Stimulated activated CD8-positive, alpha-beta memory T cell treated with anti-CD3 and anti-CD28 coated beads, Interleukin-4, amount 100 ng/mL, for 24 hours (primary cell): ENCODE data around the gene HSP90AA1.
"Not testable (repeated sequence)": the region's sequence is repeated elsewhere in the genome, so short reads cannot be mapped to it uniquely, and the experiment has no call there.

Source experiments
- DNase-seq: peaks from one replicate; pipeline ENCODE4 v3.0.0-alpha.2; 2020; ENCODE audit warnings: low read depth

Gene HSP90AA1

DNA sequence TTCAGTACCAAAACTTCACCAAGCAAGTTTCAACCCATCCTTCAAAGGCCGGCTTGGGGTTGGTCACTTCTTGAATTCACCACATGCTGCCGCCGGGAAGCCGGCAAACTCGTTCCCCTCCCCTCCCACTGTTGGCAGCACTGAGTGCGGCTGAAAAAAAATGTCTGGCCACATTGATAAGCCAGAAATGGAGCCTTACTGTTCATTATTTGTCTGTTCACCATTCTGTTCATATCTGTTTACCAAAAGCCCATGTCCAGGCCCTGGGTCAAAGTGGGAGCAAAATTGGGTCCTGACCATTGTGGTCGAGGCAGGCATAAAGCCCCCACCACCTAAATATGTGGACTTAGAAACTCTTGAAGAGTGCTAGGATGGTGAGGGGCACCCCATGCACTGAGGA is 7.3 kb upstream of the HSP90AA1 start:
- DNase-seq: no peak

GRCh38 chr14:102092806-102093205 is 6.0 kb upstream of the HSP90AA1 start:
- no peak for DNase-seq

DNA sequence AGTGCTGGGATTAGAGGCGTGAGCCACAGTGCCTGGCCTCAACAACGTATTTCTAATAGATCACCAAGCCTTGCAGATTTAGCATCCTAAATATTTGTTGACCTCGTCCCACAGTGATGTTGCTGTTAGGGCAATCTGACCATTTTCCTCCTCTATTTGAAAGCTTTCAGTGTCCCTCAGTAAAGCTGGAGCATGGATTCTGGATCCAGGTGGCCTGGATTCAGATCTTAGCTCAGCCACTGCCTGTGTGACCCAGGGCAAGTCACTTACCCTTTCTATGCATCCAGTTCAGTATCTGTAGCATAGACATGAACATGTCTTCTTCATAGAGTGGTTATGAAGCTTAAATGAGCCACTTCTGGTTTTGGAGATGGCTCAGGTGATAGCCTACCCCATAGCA is 3.9 kb upstream of the HSP90AA1 start:
- no peak for DNase-seq

DNA sequence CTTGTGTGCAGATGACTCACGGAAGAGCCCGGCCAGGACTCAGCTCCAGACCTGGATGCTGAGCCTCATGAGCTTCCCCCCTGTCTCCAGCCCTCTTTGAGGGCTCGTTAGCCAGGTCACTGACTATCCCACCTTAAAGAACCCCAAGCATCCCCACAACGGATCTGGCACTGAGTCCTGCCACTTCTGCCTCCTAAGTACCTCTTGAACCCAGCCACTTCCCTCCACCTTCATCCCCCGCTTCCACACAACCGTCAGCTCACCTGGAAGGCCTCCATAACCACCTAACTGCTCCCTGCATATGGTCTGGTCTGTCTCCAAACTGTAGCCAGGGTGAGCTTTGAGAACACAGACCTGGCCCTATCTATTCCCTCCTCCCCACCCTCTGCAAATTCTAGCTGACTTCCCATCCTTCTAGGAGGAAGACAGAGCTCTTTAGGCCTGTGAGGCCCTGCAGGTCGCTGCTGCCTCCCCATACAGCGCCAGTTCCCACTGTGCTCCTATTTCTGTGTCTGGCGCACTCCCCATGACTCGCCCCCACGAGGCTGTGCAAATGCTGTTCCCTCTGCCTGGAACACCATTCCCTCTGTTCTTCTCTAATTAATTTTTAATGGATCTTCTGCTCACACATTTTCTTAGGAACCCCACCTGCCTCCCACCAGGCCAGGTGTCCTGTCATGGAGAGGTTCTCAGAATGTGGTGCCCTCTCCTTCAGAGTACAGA is 2.9 kb upstream of the HSP90AA1 start:
- no peak for DNase-seq

DNA sequence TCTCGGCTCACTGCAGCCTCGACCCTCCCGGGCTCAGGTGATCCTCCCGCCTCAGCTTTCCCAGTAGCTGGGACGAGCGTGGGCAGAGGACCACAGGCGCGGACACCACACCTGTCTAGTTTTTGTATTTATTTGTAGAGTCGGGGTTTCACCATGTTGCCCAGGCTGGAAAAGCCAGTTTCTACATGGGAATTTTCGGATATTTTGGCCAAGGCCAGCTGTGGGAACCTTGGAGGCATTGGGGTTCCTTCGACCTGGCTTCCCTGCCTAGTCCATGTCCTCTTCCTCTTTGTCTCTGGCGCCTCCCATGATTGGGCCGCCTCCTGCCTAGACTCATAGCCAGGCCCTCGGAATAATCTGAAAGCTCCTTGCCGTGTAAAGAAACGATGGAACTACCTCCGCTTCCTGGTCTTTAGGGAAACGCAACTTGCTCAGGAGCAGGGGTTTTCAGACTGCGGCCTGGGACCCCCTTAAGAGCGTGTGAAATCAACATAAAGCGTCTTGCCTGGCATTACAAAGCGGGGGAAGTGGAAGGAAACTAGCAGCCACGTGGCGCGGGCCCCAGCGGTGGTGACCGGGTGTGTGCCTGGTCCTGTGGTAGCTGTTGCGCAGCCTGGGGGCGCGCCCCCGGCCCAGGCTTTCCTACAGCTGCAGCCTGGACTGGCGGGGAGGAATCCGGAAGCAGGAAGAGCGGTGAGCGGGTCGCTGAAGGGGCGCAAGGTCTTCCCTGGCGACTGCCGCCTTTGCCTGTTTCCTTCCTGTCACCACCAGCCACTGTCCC is 1.4 kb upstream of the HSP90AA1 start:
- DNase-seq: peak; percentile 51

GRCh38 chr14:102087762-102088011 is 843 bp upstream of the HSP90AA1 start:
- no peak for DNase-seq

DNA sequence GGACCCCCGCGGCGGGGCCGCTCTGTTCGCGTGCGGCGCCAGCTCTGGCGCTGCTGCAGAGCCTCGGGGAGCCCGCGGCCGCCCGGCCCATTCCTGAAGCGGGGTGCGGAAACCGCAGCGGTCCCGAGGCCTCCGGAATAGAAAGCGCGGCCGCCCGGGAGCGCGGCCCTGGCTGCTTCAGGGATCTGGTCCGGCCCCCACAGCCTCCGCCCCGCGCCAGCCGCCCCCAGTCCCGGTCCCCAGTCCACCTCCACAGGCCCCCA is 204 bp downstream of the HSP90AA1 start:
- DNase-seq: no peak

DNA sequence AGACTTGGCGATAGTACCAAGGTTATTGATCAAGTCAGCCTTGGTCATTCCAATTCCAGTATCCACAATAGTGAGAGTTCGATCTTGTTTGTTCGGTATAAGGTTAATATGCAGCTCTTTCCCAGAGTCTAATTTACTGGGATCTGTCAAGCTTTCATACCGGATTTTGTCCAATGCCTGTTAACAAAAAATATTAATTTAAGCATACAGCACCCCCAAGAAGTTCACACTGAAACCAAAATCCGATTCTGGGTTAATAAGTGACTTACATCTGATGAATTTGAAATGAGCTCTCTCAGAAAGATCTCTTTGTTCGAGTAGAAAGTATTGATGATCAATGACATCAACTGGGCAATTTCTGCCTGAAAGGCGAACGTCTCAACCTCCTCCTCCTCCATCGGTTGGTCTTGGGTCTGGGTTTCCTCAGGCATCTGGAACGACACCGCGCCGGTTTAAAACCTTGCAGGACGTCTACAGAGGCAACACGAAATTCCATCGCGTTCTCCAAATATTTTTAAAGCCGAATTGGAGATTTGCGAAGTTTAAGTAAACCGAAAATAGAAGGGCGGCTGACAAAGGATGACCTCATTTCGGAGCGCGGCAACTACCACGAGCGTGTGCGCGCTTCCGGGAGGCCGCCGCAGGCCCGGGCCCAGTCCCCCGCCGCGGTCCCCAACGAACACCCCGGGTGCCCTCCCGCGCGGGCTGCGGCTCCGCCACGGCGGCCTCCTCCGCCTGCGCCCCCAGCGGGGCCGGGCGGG is 716 bp downstream of the HSP90AA1 start:
- DNase-seq: peak; percentile 45

GRCh38 chr14:102085488-102085887 is 1.4 kb downstream of the HSP90AA1 start:
- DNase-seq: no peak

GRCh38 chr14:102084931-102085330 is 1.9 kb downstream of the HSP90AA1 start:
- DNase-seq: no peak

- DNase-seq: not testable (repeated sequence)
Observed at GRCh38 chr14:102084522-102084921, 2.3 kb downstream of the HSP90AA1 start.

GRCh38 chr14:102081231-102082080 is 5.4 kb downstream of the HSP90AA1 start:
- no peak for DNase-seq

GRCh38 chr14:102080183-102081080 is 6.4 kb downstream of the HSP90AA1 start:
- no peak for DNase-seq

- DNase-seq: no peak
Observed at GRCh38 chr14:102079700-102079979, 7.2 kb downstream of the HSP90AA1 start.

DNA sequence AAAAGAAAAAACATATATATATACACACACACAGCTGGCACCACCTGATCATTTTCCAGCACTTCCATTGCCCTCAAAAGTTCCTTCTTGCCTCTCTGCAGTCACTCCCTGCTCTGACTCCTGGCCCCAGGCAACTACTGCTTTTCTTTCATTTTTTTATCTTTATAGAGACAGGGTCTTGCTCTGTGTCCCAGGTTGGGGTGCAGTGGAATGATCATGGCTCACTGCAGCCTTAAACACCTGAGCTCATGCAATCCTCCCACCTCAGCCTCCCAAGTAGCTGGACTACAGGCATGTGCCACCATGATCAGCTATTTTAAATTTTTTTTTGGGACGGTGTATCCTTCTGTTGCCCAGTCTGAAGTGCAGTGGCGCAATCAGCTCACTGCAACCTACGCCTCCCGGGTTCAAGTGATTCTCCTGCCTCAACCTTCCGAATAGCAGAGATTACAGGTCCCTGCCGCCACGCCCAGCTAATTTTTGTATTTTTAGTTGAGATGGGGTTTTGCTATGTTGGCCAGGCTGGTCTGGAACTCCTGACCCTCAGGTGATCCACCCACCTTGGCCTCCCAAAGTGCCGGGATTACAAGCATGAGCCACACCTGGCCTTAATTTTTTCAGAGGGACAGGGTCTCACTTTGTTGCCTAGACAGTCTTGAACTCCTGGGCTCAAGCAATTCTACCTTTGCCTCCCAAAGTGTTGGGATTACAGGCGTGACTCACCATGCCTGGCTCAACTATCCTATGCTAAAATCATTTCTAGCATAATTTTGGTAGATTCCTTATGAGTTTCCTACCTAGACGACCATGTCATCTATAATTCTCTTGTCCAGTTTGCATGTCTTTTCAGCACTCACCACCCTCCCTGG is 7.8 kb downstream of the HSP90AA1 start:
- no peak for DNase-seq

GRCh38 chr14:102078361-102078791 is 8.5 kb downstream of the HSP90AA1 start:
- DNase-seq: not testable (repeated sequence)

DNA sequence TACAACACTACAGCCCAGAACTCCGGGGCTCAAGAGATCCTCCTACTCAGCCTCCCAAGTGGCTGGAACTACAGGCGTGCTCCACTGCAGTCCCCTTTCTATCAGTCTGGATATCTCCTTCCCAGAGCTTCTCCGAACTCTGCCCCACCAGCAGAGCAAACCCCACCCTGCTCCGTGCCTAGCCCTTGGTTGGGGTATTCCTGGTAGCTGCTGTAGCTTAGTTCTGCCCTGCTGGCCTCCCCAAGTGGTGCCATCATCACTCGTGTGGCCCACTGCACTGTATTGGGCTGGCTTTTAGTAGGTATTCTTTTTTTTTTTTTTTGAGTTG is 9.5 kb downstream of the HSP90AA1 start:
- DNase-seq: no peak

DNA sequence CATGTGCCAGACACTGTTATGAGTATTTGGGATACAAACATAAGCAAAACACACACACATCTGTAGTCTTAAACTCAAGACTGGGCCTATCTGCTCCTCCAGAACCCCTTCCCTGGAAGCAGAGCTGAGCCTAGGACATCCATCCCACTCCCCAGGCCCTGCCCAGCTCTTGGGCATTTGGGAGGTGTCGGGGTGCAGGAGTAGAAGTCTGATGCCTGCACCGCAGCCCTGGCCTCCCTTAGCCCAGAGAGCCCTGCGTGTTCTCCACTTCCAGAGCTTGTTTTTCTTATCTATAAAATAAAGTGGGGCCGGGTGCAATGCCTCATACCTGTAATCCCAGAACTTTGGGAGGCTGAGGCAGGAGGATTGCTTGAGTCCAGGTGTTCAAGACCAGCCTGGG is 11.7 kb downstream of the HSP90AA1 start:
- DNase-seq: no peak

GRCh38 chr14:102074415-102074964 is 12.4 kb downstream of the HSP90AA1 start:
- DNase-seq: no peak

DNA sequence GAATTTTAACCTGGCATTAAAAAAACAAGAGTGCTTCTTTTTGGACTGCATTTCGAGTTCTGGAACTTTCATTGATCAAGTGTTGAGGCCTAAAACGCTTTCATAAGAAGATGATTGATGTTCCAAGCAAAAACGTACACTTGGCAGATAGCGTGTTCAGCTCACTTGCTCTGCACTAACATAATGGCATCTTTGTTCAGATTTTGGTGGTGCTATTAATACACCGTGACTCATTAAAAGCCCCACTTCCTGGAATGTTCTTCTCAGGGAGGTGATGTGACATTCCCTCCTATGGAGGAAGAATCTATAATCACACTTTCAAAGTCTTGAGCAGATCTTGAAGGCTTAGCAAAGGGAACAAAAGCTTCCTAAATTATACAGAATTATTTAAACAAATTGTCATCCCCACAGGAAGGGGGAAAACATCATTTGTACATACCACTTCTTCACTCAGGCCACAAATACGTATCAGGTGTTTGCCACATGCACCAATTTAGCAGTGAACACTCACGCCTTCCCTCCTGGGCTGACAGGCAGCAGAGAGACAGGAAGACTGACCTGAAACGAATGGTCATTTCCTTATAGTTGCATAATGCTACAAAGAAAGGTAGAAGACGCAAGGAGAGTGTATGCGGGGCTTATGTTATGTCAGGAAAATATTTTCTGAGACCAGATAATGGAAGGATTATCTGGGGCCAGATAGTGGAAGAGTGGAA is 15.4 kb downstream of the HSP90AA1 start:
- no peak for DNase-seq
